ENCODE measurements around the gene ADAMTS7.
"Not testable (repeated sequence)": the region's sequence is repeated elsewhere in the genome, so short reads cannot be mapped to it uniquely, and the experiment has no call there.

ADAMTS7 gene

GRCh38 chr15:78779176-78779785 lies 32.0 kb downstream of the ADAMTS7 start:
- DNase-seq: not testable (repeated sequence)

- DNase-seq: no peak
Measured at GRCh38 chr15:78778422-78778821, 32.8 kb downstream of the ADAMTS7 start.

- DNase-seq: peak; percentile 58
Measured at GRCh38 chr15:78777953-78778345, 33.3 kb downstream of the ADAMTS7 start.

DNA sequence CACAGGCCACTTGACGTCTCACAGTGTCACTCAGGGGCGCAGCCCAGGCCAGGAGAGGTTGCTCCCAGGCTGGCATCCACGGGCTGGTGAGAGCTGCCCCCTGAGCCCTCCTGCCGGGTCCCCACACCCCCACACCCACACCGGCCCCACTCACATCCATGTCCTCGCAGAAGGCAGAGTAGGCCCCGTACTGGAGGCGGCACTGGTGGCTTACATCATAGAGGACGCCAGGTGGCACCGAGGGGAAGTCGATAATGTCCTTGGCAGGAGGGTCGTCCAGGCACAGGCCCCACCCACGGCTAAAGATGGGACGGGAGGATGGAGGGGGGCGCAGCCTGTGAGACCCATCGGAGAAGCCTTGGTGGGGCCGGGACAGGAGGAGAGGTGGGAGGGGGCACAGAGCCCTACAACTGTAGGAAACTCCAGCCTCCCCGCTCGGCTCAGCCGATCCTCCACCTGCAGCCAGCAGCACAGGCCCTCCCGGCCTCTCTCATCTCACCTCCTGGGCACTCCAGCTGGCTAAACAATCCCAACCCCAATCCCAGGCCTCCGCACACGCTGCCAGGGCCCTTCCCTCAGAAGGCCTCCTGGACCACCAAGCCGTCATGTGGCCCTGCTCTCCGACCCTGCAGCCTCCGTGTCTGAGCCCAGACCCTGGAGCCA lies 33.8 kb downstream of the ADAMTS7 start:
- not testable (repeated sequence) for DNase-seq

DNA sequence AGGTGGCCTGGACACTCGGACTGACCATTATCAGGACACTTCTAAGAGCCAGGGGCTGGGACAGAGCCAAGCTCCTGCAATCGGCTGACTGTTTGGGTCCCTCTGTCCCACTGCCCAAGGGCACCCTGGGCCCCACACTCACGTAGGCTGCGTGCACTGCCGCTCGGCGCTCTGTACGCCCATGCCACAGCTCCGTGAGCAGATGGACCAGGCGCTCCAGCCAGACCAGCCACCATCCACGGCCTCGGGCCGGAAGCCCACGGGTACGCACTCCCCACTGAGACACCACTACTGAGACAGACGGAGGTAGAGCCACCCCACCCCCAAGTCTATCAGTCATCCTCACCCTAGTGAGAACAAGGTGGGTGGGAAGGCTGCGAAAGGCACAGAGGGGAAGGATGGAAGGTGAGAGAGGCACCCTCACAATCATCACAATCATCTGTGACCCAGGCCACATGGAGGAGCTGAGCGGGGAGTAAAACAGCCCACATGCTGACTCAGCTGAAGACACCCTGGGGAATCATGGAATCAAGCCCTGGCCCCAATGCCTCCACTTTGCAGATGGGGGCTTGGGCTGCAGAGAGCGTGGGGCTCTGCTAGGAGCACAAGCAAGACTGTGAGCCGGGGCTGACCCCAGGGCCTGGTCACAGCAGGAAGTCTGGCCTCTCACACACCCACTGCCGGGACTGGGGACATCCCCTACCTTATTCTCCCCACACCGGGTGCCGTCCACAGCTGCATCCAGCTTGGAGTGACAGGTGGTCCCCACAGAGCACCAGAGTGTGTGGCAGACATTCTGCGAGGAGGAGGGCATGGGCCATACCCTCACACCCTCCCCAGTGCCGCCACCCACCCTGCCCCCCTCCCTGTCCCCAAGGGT lies 35.0 kb downstream of the ADAMTS7 start:
- not testable (repeated sequence) for DNase-seq

DNA sequence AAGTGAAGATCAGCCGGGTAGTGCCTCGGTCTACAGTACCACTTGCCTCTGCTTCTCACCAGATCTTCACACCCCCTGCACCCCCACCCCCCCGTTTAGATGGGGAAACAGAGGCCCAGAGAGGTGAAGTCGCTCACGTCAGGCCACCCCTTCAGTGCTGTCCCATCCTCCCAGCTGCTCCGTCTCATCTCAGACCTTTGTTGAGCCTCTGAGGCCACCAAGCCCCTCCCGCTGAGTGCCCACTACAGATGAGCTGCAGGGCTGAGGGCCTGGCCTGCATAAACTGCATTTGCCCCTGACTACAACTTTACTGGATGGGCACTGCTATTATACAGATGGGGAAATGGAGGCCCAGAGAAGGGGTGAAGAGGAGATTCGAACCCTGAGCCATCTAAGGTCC lies 35.8 kb downstream of the ADAMTS7 start:
- no peak for DNase-seq

DNA sequence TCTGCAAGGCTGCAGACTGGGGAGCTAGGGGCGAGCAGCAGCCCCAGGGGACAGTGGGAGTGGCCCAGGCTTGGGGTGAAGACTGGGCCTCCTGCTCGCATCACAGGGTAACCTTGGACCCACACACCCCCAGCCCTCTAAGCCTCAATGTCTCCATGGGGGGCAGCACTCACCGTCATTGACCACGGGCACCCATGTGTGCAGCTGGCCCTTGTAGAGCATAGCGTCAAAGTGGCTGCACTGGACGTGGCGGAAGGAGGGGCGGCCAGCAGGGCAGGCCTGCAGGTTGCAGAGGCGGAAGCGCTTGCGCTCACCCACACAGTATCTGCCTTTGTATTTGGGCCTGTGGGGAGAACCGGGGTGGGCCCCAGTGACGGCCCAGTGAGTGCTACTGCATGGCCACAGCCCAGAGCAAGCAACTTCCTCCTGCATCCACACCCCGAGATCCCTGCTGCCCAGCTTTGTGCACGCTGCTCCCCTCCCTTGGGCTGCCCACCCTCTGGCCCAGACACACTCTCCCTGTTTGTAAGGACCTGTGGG lies 36.7 kb downstream of the ADAMTS7 start:
- not testable (repeated sequence) for DNase-seq

DNA sequence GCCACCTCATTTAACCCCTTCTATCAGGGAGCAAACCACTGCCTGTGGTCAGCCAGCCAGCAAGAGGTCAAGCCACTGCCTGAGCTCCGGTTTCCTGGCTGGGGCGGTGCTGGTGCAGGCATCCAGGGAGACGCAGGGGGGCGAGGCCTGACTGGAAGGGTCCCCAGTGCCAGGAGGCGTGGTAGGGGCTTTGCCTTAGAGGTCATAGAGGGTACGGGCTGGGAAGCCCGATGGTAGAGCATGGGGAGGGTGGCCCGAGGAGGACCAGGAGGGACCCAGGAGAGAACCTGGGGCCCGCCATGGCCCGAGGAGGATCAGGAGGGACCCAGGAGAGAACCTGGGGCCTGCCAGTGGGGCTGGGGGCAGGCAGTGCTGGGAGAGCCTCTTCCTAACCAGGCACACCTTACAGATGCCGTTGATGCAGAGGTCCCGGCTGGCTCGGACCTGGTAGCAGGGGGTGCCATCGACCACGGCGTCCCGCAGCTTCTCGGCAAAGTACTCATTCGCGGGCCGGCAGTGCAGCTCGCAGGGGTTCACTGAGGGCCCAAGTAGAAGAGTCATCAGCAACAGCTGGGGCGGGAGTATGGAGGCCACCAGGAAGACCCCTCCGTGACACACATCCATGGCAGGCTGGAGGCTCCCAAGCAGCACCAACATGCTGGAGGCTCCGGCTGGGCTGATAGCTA lies 37.4 kb downstream of the ADAMTS7 start:
- DNase-seq: not testable (repeated sequence)

DNA sequence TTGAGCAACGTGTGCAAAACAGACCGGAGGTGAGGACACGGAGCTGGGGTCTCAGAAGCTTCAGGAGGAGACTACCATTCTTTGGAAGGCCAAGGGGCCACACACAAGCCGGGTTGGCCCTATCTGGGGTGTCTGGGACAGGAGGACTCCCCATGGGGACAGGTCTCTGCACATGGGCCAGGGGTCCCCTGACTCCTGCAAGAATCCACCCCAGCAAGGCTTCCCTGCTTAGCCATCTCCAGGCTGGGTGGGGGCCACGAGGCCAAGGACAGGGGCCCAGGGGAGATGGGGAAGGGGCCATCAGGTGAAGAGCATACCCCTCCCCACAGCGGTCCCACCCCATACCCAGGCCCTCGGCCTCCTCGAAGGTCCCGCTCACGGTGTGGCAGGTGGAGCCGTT lies 38.5 kb downstream of the ADAMTS7 start:
- DNase-seq: no peak

- not testable (repeated sequence) for DNase-seq
Measured at GRCh38 chr15:78771436-78772000, 39.7 kb downstream of the ADAMTS7 start.

GRCh38 chr15:78771020-78771419 lies 40.2 kb downstream of the ADAMTS7 start:
- not testable (repeated sequence) for DNase-seq

- not testable (repeated sequence) for DNase-seq
Measured at GRCh38 chr15:78769473-78770225, 41.6 kb downstream of the ADAMTS7 start.

GRCh38 chr15:78768531-78769408 lies 42.5 kb downstream of the ADAMTS7 start:
- no peak for DNase-seq

DNA sequence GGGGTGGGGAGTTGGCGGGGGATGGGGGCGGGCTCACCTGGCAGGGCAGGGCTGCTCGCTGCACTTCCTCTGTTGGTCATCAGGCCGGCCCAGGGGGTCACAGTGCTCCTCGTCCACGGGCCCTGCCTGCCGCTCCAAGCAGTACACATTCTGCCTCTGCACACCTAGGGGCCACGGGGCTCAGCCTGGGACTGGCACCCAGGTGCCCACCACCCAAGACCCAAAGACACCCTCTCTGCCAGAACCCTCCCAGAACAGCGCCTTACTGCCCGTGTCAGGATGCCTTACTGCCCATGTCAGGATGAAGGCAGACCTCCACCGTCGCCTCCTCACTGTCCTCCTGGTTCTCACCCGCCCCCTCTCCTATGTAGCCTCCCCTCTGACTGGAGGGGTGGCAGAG lies 43.2 kb downstream of the ADAMTS7 start:
- no peak for DNase-seq

DNA sequence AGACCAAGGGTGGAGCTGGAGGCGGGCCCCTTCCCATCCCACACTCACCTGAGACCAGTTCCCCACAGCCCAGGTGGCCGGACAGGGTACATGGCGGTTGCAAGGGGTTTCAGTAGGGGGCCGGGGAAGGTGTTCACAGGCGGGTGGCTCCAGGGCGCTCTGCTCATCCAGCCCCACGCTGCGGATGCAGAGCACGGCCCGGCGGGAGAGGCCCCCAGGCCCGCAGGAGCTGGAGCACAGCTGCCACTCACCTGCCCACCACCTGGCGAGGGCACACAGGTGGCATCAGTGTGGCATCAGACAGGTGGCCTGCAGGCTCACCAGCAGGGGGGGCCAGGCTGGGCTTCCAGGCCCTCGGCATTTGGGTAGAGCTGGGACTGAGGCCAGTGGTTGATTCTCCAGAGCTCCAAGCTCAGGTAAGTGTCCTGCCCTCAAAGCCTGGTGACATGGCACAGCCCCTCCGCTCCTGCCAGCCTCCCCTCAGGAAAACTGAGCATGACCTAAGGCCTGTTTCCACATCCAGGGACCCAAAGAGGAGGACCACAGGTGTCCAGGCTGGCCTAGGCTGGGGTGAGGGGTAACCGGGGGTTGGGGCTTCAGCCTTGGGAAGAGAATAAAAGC lies 43.8 kb downstream of the ADAMTS7 start:
- no peak for DNase-seq

GRCh38 chr15:78766641-78767071 lies 44.6 kb downstream of the ADAMTS7 start:
- not testable (repeated sequence) for DNase-seq

GRCh38 chr15:78766041-78766440 lies 45.2 kb downstream of the ADAMTS7 start:
- DNase-seq: no peak

- DNase-seq: not testable (repeated sequence)
Measured at GRCh38 chr15:78765154-78765860, 46.0 kb downstream of the ADAMTS7 start.

Measured in NCI-H1694 (cell line).